Activated T-helper 2 cell treated with anti-CD3 and anti-CD28 coated beads, Interferon-gamma antibody, Interleukin-2, Interleukin-4, amounts not matched to agents 10 μg/mL and 5 μg/mL and 100 μg/mL, durations not matched to agents 14 hours and 24 hours and 36 hours (primary cell): ENCODE results near the gene KRT6C. TPM values are rescaled to one million over a fixed set of nuclear protein-coding genes. Genes with fewer than 3 reads are reported as not detected.

ENCODE experiments used
- total RNA-seq: library from RNA; stranded (reverse); gene quantifications from 2 replicates; pipeline ENCODE4 v1.2.3, GENCODE V29; 2022

The KRT6C gene
- total RNA-seq, 1 donor from 2014 or later = not detected

Other genes with a start within 250 kb of the KRT6C start
- gene KRT7, start 240.6 kb downstream of the KRT6C start, total RNA-seq = 4.2 and 4.7 TPM in 2 replicates
- gene KRT86, start 199.2 kb downstream of the KRT6C start, total RNA-seq = 0.28 and 0.34 TPM in 2 replicates
- not detected in 2 replicates for gene KRT81, start 182.3 kb downstream of the KRT6C start, total RNA-seq
- not detected in 2 replicates for gene KRT83, start 152.4 kb downstream of the KRT6C start, total RNA-seq
- not detected in 2 replicates for gene KRT85, start 106.3 kb downstream of the KRT6C start, total RNA-seq
- gene KRT84, start 88.2 kb downstream of the KRT6C start, total RNA-seq = not detected in 2 replicates
- not detected in 2 replicates for gene KRT82, start 67.5 kb downstream of the KRT6C start, total RNA-seq
- not detected in 2 replicates for gene KRT75, start 39.4 kb downstream of the KRT6C start, total RNA-seq
- not detected in 2 replicates for gene KRT6B, start 21.7 kb downstream of the KRT6C start, total RNA-seq
- not detected in 2 replicates for gene KRT6A, start 19.5 kb upstream of the KRT6C start, total RNA-seq
- not detected in 2 replicates for gene KRT5, start 46.6 kb upstream of the KRT6C start, total RNA-seq
- not detected in 2 replicates for gene KRT71, start 79.3 kb upstream of the KRT6C start, total RNA-seq
- gene KRT74, start 100.0 kb upstream of the KRT6C start, total RNA-seq = not detected in 2 replicates
- not detected in 2 replicates for gene KRT72, start 127.7 kb upstream of the KRT6C start, total RNA-seq
- not detected in 2 replicates for gene KRT73, start 144.8 kb upstream of the KRT6C start, total RNA-seq
- not detected in 2 replicates for gene KRT2, start 178.4 kb upstream of the KRT6C start, total RNA-seq
- 3.0 and 3.4 TPM in 2 replicates for gene KRT1, start 206.6 kb upstream of the KRT6C start, total RNA-seq
- gene KRT77, start 229.7 kb upstream of the KRT6C start, total RNA-seq = not detected in 2 replicates